GM10847 (cell line): ENCODE results near the gene SCAMP4.

Source experiments
- POLR2A ChIP-seq: IDR thresholded peaks from 2 replicates; pipeline ENCODE4 v1.6.1; 2011; ENCODE audit not compliant: insufficient read length; ENCODE audit errors: extremely low read depth

The SCAMP4 gene

DNA sequence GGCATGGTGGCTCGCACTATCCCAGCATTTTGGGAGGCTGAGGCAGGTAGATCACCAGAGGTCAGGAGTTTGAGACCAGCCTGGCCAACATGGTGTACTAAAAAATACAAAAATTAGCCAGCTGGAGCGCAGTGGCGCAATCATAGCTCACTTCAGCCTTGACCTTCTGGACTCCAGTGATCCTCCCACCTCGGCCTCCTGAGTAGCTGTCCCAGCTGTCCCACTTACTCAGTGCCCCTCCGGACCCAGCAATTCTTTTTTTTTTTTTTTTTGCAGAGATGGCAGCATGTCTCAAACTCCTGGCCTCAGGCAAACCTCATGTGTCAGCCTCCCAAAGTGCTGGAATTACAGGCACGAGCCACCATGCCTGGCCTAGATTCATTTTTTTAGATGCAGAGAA lies 2.3 kb upstream of the SCAMP4 start:
- TF ChIP-seq POLR2A = no peak

DNA sequence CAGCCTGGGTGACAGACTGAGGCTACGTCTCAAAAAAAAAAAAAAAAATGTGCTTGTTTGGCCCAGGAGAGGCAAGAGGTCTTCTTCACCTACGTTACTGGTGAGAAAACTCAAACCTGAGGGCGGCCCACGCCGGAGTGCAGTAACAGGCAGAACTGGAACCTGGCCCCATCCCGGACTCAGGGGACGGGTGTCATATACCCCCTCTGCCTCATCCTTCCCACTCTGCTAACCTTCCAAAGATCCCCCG lies 414 bp upstream of the SCAMP4 start:
- no peak for TF ChIP-seq POLR2A

DNA sequence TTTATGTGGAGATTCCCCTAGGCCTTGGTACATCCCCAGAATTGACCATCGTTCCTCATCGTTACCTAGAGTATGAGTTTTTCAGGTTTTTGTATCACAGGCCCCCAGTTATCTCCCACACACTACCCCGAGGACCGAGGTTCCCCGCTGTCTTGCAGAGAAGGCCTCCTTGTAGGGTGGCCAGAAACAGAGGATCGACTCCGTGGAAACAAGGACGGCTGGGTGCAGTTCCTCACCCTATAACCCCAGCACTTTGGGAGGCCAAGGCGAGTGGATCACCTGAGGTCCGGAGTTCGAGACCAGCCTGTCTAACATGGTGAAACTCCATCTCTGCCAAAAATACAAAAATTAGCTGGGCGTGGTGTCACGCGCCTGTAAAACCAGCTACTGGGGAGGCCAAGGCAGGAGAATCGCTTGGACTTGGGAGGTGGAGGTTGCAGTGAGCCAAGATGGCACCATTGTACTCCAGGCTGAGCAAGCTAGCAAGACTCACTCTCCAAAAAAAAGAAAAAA lies 720 bp downstream of the SCAMP4 start:
- no peak for TF ChIP-seq POLR2A

DNA sequence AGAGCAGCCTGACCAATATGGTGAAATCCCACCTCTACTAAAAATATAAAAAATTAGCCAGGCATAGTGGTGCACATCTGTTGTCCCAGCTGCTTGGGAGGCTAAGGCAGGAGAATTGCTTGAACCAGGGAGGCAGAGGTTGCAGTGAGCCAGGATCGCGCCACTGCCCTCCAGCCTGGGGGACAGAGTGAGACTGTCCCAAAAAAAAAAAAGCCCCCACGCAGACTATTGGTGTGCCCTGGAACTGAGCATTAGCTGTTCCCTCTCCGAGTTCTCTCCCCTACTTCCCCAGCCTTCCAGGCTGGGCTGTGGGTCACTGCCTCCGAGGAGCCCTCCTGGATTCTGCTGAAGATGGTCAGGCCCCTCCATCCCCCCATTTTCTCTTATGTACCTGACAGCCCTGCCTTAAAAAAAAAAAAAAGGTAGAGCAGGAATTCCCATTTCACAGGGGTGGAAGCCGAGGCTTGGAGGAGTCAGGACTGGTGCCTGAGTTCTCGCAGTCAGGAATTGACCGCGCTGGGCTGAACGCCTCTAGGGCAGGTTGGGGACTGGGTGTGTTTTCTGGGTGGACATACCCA lies 1.9 kb downstream of the SCAMP4 start:
- no peak for TF ChIP-seq POLR2A

DNA sequence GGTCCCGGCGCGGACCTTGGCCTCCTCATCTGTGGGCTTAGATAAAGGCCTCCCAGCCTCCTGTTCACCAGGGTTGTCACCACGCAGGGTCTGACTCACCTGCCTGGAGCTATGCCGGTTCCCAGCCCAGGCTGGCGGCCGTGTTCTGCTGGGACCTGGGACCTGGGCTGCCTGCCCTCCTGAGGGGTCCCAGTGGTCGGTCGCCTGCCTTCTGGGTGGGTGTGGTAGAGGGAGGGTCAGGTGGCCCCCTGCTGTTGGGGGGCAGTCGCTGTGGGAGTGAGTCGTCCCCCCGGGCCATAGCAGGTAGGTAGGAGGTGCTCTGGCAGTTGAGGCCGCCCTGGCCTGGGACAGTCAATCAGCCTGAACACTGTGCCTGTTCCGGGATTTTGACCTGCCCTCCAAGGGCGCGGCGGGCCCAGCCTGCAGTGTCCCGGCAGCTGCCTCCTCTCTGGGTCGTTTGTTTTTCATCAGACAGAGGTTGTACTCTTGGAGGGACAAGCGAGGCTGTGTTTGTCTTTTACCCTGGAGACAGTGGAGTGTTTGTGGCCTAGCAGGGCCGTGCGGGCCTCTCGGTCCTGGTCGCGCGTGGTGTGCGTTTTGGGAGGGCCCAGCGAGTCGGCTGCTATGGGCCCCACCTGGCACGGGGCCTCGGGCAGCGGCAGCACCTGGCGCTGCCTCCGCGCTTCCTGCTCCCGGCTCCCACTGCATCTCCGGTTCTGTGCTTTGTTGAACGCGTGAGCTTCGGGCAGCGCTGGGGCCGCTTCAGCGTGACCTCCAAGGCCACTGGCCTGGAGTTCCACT lies 2.6 kb downstream of the SCAMP4 start:
- no peak for TF ChIP-seq POLR2A

DNA sequence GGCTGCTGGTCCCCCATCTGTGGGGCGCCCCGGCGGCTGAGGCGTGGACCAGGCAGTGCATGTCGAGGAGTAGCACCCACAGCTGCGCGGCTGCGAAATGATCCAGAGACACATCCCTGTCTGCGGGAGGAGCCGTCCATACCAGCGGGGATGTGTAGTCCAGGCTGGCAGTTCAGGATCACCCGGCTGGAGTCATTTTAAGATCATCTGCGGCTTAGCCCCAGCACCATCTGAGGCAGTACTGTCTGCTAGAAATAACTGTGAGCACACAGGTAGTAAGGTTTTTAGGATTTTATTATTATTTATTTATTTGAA lies 3.1 kb downstream of the SCAMP4 start:
- no peak for TF ChIP-seq POLR2A

DNA sequence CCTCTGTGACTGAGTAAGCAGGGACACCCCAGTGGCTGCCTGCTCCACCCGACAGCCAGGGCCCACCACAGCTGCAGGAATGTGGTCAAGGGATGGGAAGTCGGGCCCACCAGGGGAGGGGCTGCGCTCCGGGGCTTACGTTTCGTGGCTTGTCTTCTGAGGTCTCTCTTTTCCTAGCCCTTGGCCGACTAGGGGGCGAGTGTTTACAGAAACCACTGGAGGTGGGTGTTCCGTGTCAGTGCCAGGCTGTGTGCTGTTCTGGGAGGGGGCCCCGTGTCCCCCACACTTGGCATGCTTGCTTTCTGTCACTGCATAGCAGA lies 4.5 kb downstream of the SCAMP4 start:
- no peak for TF ChIP-seq POLR2A

DNA sequence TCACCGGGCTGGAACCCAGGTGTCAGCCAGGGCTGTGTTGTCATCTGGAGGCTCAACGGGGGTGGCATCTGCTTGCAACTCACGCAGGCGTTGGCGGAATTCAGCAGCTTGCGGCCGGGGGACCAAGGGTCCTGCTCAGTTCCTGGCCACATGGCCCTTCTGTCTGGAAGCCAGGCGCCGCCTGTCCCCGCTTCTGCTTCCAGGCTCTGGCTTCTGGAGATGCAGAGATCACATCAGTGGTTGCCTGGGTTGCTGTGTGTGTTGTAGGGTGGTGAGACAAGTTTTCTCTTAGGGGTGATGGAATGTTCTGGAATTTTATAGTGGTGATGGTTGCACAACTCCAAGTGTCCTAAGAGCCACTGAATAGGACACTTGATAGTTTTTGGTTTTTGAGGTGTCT lies 5.0 kb downstream of the SCAMP4 start:
- TF ChIP-seq POLR2A = no peak

DNA sequence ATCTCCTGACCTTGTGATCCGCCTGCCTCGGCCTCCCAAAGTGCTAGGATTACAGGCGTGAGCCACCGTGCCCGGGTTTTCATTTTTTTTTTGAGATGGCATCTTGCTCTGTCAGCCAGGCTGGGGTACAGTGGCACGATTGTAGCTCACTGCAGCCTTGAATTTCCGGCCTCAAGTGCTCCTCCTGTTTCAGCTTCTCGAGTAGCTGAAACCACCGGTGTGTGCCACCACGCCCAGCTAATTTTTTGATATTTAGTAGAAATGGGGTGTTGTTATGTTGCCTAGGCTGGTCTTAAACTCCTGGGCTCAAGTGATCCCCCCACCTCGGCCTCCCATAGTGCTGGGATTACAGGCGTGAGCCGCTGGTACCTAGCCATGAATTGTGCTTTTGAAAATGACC lies 5.9 kb downstream of the SCAMP4 start:
- TF ChIP-seq POLR2A = no peak

DNA sequence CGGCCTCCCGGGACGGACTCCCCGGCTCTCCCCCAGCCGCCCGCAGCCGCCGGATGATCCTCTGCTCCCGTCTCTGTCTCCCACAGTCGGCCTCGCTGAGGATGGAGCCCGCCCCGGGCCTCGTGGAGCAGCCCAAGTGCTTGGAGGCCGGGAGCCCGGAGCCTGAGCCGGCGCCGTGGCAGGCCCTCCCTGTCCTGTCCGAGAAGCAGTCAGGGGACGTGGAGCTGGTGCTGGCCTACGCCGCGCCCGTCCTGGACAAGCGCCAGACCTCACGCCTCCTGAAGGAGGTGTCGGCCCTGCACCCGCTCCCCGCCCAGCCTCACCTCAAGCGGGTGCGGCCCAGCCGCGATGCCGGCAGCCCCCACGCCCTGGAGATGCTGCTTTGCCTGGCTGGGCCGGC lies 6.8 kb downstream of the SCAMP4 start:
- no peak for TF ChIP-seq POLR2A

DNA sequence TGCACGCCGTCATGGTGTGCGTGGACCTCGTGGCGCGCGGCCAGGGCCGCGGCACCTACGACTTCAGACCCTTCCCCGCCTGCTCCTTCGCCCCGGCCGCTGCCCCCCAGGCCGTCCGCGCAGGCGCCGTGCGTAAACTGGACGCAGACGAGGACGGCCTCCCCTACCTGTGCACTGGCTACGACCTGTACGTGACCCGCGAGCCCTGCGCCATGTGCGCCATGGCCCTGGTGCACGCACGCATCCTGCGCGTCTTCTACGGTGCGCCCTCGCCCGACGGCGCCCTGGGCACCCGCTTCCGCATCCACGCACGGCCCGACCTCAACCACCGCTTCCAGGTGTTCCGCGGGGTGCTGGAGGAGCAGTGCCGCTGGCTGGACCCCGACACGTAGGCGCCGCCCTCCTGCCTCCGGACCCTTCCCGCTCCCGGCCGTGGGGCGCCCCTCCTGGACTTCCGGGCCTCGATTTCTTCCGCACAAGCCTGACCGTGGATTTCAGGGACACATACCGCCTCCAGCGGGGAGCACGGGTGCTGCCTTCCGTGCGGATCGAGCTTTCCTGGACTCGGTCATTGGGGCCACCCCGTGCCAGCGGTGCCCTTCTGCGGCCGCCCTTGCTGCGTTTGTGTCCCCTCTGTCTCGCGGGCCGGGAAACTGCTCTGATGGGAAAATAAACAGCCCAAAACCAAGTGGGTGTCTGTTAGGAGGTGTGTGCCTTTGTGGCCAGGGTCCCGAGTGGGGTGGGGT lies 7.7 kb downstream of the SCAMP4 start:
- TF ChIP-seq POLR2A = no peak

DNA sequence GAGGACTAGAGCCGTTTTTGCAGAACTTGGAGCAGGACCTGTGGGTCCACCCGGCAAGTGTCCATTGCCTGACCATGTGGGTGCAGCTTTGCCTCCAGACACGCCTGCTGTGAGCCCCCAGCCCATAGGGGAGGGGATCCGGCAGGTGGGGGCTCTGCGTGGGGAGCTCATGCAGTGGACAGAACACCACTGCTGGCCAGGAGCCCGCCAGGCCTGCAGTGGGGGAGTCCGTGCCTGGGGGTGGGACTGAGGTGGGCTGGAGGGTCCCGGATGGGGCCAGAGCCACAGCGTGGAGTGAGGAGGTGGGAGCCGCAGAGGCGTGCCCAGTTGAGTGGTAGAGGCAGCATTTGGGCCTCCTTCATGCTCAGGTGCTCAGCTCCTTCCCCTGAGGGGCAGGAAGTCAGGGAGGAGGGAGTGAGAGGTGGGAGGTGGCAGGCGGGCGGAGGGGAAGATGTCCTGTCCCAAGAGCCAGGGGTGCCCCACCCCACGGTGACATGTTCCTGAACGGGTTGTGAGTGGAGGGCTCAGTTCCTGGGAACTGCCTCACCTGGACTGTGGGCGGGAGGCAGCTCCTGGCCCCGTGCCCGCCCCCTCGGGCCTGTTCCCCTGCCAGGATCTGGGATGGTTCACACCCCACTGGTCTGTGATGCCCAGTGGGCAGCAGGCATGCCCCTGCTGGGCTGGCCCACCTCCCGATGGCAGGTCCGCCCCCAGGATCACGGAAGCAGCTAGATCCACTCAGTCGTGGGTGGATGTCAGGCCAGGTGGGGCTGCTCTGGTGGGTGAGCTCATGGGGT lies 8.8 kb downstream of the SCAMP4 start:
- TF ChIP-seq POLR2A = no peak

DNA sequence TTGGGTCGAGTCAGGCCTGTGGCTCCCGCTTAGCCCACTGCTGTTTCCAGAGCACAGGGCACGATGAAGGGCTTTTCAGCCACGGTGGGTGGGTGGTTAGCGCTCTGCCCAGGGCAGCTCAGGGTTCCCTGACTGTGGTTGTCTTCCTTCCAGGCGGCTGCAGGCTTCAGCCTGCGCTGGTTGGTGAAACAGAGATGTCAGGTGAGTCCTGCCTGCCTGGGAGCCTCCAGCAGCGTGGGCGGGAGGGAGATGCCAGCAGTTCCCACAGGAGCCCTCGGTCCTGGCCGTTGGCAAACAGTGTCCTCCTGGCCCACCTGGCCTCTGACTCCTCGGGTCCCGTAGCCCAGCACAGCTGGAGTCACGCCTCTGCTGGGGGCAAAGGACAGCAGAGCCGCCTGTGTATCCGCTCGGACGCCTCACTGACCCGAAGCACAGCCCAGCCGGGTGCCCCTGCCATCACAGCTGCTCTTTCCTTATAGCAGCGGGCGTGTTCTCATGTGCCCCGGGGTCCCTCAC lies 9.7 kb downstream of the SCAMP4 start:
- no peak for TF ChIP-seq POLR2A

DNA sequence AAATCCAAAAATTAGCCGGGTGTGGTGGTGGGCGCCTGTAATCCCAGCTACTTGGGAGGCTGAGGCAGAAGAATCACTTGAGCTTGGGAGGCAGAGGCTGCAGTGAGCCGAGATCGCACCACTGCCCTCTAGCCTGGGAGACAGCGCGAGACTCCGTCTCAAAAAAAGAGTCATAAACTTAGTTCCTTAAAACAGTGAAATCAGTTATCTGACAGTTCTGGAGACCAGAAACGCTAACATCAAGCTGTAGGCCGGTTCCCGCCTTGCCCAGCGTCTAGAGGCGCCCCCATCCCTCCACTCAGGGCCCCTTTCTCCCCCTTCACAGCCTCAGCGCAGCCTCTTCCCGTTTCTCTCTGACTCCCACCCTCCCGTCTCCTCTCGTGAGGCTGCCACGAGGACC lies 11.9 kb downstream of the SCAMP4 start:
- TF ChIP-seq POLR2A = no peak

DNA sequence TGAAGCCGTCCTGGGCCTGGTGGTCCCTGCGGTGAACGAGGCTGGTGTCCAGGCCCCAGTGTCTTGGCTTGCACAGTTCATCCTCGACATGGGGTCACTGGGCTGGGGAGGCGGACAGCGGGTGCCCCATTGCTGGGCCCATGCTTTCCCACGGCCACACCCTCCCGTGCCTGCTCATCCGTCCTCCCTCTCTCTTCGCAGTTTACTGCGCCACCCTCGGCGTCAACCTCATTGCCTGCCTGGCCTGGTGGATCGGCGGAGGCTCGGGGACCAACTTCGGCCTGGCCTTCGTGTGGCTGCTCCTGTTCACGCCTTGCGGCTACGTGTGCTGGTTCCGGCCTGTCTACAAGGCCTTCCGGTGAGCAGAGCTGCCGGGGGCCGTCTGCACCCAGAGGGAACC lies 12.7 kb downstream of the SCAMP4 start:
- no peak for TF ChIP-seq POLR2A

DNA sequence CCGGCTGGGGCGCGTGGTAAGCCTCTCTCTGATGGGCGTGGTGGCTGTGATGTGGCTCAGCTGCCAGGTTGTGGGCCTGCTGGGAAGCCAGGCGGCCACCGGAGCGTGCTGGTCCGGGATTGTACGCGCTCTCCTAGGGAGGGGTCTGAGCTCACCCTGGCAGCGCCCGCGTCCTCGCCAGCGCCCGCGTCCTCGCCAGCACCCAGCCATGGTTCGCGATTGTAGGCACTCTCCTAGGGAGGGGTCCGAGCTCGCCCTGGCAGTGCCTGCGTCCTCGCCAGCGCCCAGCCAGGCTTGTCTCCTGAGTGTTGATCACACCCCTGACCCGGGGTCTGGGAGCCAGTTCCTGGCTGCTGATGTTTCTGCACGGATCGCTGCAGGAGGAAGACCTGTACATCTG lies 13.8 kb downstream of the SCAMP4 start:
- no peak for TF ChIP-seq POLR2A
